ENCODE data around the gene NME9.

The NME9 gene

GRCh38 chr3:138370321-138370720 is 40.7 kb upstream of the NME9 start:
- H3K36me3 ChIP-seq (ENCODE audit: control insufficient read depth, low read depth, low read length), result no peaks in the 10 kb centered on the region
- no peaks in the 10 kb centered on the region for H3K4me1 ChIP-seq (ENCODE audit: control insufficient read depth, low read depth, low read length)
- H3K9ac ChIP-seq (ENCODE audit: low read length), result no peak overlapping the region
- H3K9me3 ChIP-seq (ENCODE audit: control insufficient read depth, low read depth, low read length), result no peaks in the 10 kb centered on the region
- H3K27me3 ChIP-seq (ENCODE audit: control insufficient read depth, insufficient read depth, low read length), result no peaks in the 10 kb centered on the region
- no peak overlapping the region for H3K4me3 ChIP-seq (ENCODE audit: low read length)
- H3K27ac ChIP-seq (ENCODE audit: low read length), result no peak overlapping the region

- Histone ChIP-seq H3K4me3 (ENCODE audit: low read length) (no peak overlapping the region), H3K27me3 (ENCODE audit: control insufficient read depth, insufficient read depth, low read length) (no peaks in the 10 kb centered on the region), H3K4me1 (ENCODE audit: control insufficient read depth, low read depth, low read length) (no peaks in the 10 kb centered on the region), H3K36me3 (ENCODE audit: control insufficient read depth, low read depth, low read length) (no peaks in the 10 kb centered on the region), H3K9ac (ENCODE audit: low read length) (no peak overlapping the region), H3K9me3 (ENCODE audit: control insufficient read depth, low read depth, low read length) (no peaks in the 10 kb centered on the region), H3K27ac (ENCODE audit: low read length) (no peak overlapping the region)
These were observed 39.7 kb upstream of the NME9 start for GRCh38 chr3:138369151-138369900.

DNA sequence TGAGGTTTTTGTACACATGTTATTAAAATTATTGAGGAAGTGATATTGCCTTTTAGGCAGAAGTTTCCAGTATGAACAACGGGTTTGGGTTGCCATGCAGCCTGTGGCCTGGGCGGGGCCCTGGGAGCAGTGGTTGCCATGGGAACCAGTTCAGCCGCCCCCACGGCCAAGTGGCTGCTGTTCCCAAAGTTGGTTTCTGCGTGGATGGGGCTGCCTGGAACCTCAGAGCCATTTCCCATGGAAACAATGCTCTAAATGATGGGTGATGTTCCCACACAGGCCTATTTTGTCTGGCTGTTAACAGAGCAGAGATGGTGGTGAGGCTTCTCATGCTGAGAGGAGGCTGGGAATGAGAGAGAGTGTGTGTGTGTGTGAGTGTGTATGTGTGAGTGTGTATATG is 38.3 kb upstream of the NME9 start:
- H3K27me3 ChIP-seq (ENCODE audit: control insufficient read depth, insufficient read depth, low read length), result no peaks in the 10 kb centered on the region
- no peaks in the 10 kb centered on the region for H3K4me1 ChIP-seq (ENCODE audit: control insufficient read depth, low read depth, low read length)
- H3K27ac ChIP-seq (ENCODE audit: low read length), result no peak overlapping the region
- H3K9ac ChIP-seq (ENCODE audit: low read length), result no peak overlapping the region
- H3K9me3 ChIP-seq (ENCODE audit: control insufficient read depth, low read depth, low read length), result no peaks in the 10 kb centered on the region
- H3K4me3 ChIP-seq (ENCODE audit: low read length), result no peak overlapping the region
- H3K36me3 ChIP-seq (ENCODE audit: control insufficient read depth, low read depth, low read length), result no peaks in the 10 kb centered on the region

- Histone ChIP-seq H3K27me3 (ENCODE audit: control insufficient read depth, insufficient read depth, low read length) (no peaks in the 10 kb centered on the region), H3K36me3 (ENCODE audit: control insufficient read depth, low read depth, low read length) (no peaks in the 10 kb centered on the region), H3K4me1 (ENCODE audit: control insufficient read depth, low read depth, low read length) (no peaks in the 10 kb centered on the region), H3K27ac (ENCODE audit: low read length) (no peak overlapping the region), H3K4me3 (ENCODE audit: low read length) (no peak overlapping the region), H3K9ac (ENCODE audit: low read length) (no peak overlapping the region), H3K9me3 (ENCODE audit: control insufficient read depth, low read depth, low read length) (no peaks in the 10 kb centered on the region)
These were observed 37.7 kb upstream of the NME9 start for GRCh38 chr3:138367326-138367850.

DNA sequence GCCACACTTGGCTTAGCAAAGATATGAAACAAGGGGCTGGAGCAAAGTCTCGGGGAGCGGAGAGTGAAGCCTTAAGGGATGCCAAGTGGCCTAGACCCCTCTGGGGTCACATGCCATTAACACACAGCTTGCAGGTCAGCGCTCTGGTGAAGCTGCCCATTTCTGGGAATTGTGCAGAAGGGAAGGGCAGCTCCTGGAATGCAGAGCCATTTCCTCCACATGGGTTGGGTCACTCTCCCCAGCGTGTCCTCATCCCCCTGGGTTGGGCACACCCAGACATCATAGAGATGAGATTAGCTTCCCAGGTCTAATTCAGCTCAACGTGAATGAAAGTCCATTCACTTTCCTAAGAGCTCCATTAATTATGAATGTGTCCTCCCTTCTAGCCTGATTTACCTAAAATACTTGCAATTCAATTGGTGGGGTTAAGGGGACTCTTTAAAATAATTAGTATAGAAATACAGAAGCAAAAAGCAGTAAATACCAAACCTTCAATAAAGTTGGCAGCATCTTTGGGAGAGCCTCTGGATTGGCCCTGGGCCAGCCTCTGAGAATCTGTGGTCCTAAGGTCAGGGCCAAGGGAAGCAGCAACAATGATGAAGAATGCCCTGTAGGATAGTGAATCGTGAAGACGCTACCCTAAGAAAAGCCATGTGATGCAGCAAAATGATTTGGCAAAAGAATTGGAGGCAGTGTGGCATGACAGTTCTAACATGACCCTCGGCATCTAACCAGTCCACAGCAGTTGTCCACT is 36.5 kb upstream of the NME9 start:
- Histone ChIP-seq H3K9me3 (ENCODE audit: control insufficient read depth, low read depth, low read length) (no peaks in the 10 kb centered on the region), H3K9ac (ENCODE audit: low read length) (no peak overlapping the region), H3K36me3 (ENCODE audit: control insufficient read depth, low read depth, low read length) (no peaks in the 10 kb centered on the region), H3K4me3 (ENCODE audit: low read length) (no peak overlapping the region), H3K27me3 (ENCODE audit: control insufficient read depth, insufficient read depth, low read length) (no peaks in the 10 kb centered on the region), H3K27ac (ENCODE audit: low read length) (no peak overlapping the region), H3K4me1 (ENCODE audit: control insufficient read depth, low read depth, low read length) (no peaks in the 10 kb centered on the region)

- no peaks in the 10 kb centered on the region for H3K27me3 ChIP-seq (ENCODE audit: control insufficient read depth, insufficient read depth, low read length)
- no peaks in the 10 kb centered on the region for H3K9me3 ChIP-seq (ENCODE audit: control insufficient read depth, low read depth, low read length)
- H3K4me3 ChIP-seq (ENCODE audit: low read length), result no peak overlapping the region
- no peaks in the 10 kb centered on the region for H3K4me1 ChIP-seq (ENCODE audit: control insufficient read depth, low read depth, low read length)
- no peak overlapping the region for H3K9ac ChIP-seq (ENCODE audit: low read length)
- no peak overlapping the region for H3K27ac ChIP-seq (ENCODE audit: low read length)
- H3K36me3 ChIP-seq (ENCODE audit: control insufficient read depth, low read depth, low read length), result no peaks in the 10 kb centered on the region
These were observed 35.6 kb upstream of the NME9 start for GRCh38 chr3:138365253-138365555.

- H3K9me3 ChIP-seq (ENCODE audit: control insufficient read depth, low read depth, low read length), result no peaks in the 10 kb centered on the region
- H3K36me3 ChIP-seq (ENCODE audit: control insufficient read depth, low read depth, low read length), result no peaks in the 10 kb centered on the region
- no peaks in the 10 kb centered on the region for H3K27me3 ChIP-seq (ENCODE audit: control insufficient read depth, insufficient read depth, low read length)
- H3K9ac ChIP-seq (ENCODE audit: low read length), result no peak overlapping the region
- H3K4me3 ChIP-seq (ENCODE audit: low read length), result no peak overlapping the region
- H3K27ac ChIP-seq (ENCODE audit: low read length), result no peak overlapping the region
- no peaks in the 10 kb centered on the region for H3K4me1 ChIP-seq (ENCODE audit: control insufficient read depth, low read depth, low read length)
These were observed 35.0 kb upstream of the NME9 start for GRCh38 chr3:138364356-138365252.

DNA sequence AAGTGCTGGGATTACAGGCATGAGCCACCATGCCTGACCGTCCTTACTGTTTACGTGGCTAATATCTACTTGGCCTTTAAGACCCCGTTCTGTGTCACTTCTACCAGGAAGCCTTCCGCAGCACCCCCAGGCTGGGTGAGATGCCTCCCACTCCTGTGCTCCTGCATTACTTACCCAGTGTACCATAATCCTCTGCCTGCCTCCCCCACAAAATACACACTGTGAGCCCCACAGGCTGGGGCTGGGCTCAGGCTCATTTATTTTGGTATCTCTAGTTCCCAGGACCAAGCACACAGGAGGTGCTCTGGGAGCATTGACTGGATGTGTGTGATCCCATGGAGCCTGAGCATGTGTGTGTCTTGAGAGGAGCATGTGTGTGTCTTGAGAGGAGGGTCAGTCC is 33.7 kb upstream of the NME9 start:
- no peaks in the 10 kb centered on the region for H3K9me3 ChIP-seq (ENCODE audit: control insufficient read depth, low read depth, low read length)
- H3K36me3 ChIP-seq (ENCODE audit: control insufficient read depth, low read depth, low read length), result no peaks in the 10 kb centered on the region
- H3K4me3 ChIP-seq (ENCODE audit: low read length), result no peak overlapping the region
- no peak overlapping the region for H3K27ac ChIP-seq (ENCODE audit: low read length)
- H3K9ac ChIP-seq (ENCODE audit: low read length), result no peak overlapping the region
- no peaks in the 10 kb centered on the region for H3K4me1 ChIP-seq (ENCODE audit: control insufficient read depth, low read depth, low read length)
- no peaks in the 10 kb centered on the region for H3K27me3 ChIP-seq (ENCODE audit: control insufficient read depth, insufficient read depth, low read length)

DNA sequence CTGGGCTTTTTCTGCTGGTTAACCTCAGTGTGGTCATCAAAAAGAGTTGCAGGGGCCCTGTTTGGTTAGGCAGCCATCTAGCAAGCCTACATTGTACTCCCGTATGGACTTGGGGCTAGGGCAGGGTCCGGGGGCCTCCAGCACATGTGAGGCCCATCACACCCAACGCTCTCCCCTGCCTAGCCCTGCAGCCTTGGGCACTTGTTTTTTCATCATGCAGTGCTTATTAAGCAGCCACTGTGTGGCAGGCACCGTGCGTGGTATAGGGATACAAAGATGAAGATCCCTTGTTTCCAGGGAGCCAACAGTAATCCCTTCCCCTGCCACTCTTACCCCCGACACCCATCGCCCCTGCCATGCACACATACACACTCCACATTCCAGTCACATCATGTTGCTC is 32.9 kb upstream of the NME9 start:
- Histone ChIP-seq H3K9ac (ENCODE audit: low read length) (no peak overlapping the region), H3K9me3 (ENCODE audit: control insufficient read depth, low read depth, low read length) (no peaks in the 10 kb centered on the region), H3K4me1 (ENCODE audit: control insufficient read depth, low read depth, low read length) (no peaks in the 10 kb centered on the region), H3K4me3 (ENCODE audit: low read length) (no peak overlapping the region), H3K36me3 (ENCODE audit: control insufficient read depth, low read depth, low read length) (no peaks in the 10 kb centered on the region), H3K27me3 (ENCODE audit: control insufficient read depth, insufficient read depth, low read length) (no peaks in the 10 kb centered on the region), H3K27ac (ENCODE audit: low read length) (no peak overlapping the region)

- Histone ChIP-seq H3K36me3 (ENCODE audit: control insufficient read depth, low read depth, low read length) (no peaks in the 10 kb centered on the region), H3K9me3 (ENCODE audit: control insufficient read depth, low read depth, low read length) (no peaks in the 10 kb centered on the region), H3K27ac (ENCODE audit: low read length) (no peak overlapping the region), H3K4me1 (ENCODE audit: control insufficient read depth, low read depth, low read length) (no peaks in the 10 kb centered on the region), H3K9ac (ENCODE audit: low read length) (no peak overlapping the region), H3K27me3 (ENCODE audit: control insufficient read depth, insufficient read depth, low read length) (no peaks in the 10 kb centered on the region), H3K4me3 (ENCODE audit: low read length) (no peak overlapping the region)
These were observed 31.9 kb upstream of the NME9 start for GRCh38 chr3:138361561-138361971.

DNA sequence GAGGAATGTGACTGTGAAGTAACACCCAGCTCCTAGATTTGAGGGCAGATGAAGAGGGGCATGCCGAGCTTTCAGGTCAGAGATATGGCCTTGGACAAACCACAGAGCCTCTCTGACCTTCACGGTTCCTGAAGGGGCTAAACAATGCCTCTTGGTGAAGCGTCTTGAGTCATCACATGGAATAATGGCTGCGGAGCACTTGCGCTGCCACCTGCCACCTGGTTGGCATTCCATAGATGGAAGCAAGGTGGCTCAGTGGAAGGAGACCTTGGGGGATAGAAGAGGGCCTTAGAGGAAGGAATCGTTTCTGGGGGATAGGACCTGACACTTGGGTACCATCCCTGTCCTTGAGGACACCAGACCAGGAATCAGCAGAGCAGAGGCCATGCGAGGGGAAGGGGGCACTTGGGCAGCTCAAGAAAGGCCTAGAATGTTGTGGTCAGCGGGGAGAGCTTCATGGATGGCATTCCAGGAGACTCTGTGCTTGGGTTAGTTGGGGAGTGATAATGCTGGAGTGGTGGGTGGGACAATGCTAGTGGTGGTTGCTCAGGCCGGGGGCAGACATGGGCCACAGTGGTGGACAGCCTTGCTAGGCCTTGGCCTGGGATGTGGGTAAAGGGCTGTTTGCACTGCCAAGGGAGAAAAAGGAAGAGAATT is 31.3 kb upstream of the NME9 start:
- Histone ChIP-seq H3K27me3 (ENCODE audit: control insufficient read depth, insufficient read depth, low read length) (no peaks in the 10 kb centered on the region), H3K27ac (ENCODE audit: low read length) (no peak overlapping the region), H3K9ac (ENCODE audit: low read length) (no peak overlapping the region), H3K9me3 (ENCODE audit: control insufficient read depth, low read depth, low read length) (no peaks in the 10 kb centered on the region), H3K4me1 (ENCODE audit: control insufficient read depth, low read depth, low read length) (no peaks in the 10 kb centered on the region), H3K36me3 (ENCODE audit: control insufficient read depth, low read depth, low read length) (no peaks in the 10 kb centered on the region), H3K4me3 (ENCODE audit: low read length) (no peak overlapping the region)
